BE2C (cell line): ENCODE measurements around the gene MRPL53. TPM values are rescaled to one million over a fixed set of nuclear protein-coding genes. Genes with fewer than 3 reads are reported as not detected.

Experiments used
- DNase-seq: peaks from one replicate; pipeline ENCODE4 v3.0.0-alpha.2; 2020
- H3K27me3 ChIP-seq: fragments of 250-450 bp; sonication (Bioruptor Pico); 2 replicates; pipeline ENCODE4 v1.5.1; 2020; ENCODE audit warnings: mild to moderate bottlenecking
- H3K36me3 ChIP-seq: fragments of 250-450 bp; sonication (Bioruptor Pico); 2 replicates; pipeline ENCODE4 v1.5.1; 2020; ENCODE audit warnings: mild to moderate bottlenecking
- H3K4me1 ChIP-seq: fragments of 250-450 bp; sonication (Bioruptor Pico); 2 replicates; pipeline ENCODE4 v1.5.1; 2020
- H3K4me3 ChIP-seq: 2 replicates; pipeline ENCODE4 v1.5.1; 2011; ENCODE audit warnings: low read depth, low read length
- H3K9me3 ChIP-seq: fragments of 250-450 bp; sonication (Bioruptor Pico); 2 replicates; pipeline ENCODE4 v1.5.1; 2020
- polyA plus RNA-seq: library from polyadenylated mRNA; unstranded; fragments of >200 nt; gene quantifications from one replicate; pipeline ENCODE4 v1.2.1, GENCODE V29; 2012; ENCODE audit warnings: low read depth, missing spikeins; ENCODE audit not compliant: insufficient read length, insufficient read depth
- TF ChIP-seq, protein P1 (sequence below): IDR thresholded peaks from 2 replicates; pipeline ENCODE4 v1.5.1; 2012; ENCODE audit warnings: mild to moderate bottlenecking, low read depth, low read length

MRPL53 gene
- polyA plus RNA-seq, result 238 TPM

- peak; percentile 89 for DNase-seq
- Histone ChIP-seq H3K4me3 (peak within 1 kb of the TSS; percentile 79), H3K36me3 (no peaks in the 10 kb centered on the region; the same call in 1 of the 2 replicates), H3K4me1 (no peaks in the 10 kb centered on the region), H3K9me3 (no peaks in the 10 kb centered on the region), H3K27me3 (no peaks in the 10 kb centered on the region)
- TF ChIP-seq, protein P1, sequence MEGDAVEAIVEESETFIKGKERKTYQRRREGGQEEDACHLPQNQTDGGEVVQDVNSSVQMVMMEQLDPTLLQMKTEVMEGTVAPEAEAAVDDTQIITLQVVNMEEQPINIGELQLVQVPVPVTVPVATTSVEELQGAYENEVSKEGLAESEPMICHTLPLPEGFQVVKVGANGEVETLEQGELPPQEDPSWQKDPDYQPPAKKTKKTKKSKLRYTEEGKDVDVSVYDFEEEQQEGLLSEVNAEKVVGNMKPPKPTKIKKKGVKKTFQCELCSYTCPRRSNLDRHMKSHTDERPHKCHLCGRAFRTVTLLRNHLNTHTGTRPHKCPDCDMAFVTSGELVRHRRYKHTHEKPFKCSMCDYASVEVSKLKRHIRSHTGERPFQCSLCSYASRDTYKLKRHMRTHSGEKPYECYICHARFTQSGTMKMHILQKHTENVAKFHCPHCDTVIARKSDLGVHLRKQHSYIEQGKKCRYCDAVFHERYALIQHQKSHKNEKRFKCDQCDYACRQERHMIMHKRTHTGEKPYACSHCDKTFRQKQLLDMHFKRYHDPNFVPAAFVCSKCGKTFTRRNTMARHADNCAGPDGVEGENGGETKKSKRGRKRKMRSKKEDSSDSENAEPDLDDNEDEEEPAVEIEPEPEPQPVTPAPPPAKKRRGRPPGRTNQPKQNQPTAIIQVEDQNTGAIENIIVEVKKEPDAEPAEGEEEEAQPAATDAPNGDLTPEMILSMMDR, result no peak
Measured at GRCh38 chr2:74472086-74472944, at the start of gene MRPL53. Gene MRPL53, minus strand, starts transcription at chr2:74472680. Its CDS starts 20 bp downstream, at chr2:74472660.

DNA sequence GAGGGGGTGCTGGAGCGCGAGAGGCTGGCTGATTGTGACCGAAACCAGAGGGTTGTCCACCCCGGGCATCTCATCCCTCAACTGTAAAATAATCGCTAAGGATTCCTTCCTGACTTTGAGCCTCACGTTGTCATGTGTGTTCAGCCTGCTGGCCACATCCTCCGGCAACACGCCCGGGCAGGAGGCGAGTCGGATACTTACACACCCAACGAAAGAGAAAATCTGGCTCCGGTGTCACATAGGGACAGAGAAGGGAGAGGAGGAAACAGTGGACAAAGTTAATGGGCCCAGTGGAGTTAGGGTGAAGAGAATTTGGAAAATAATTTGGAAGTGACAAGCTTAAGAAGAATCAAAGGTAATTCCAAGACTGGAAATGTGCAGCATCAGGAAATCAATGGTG, 44.2 kb upstream of the MRPL53 start:
- Histone ChIP-seq H3K9me3 (no peaks in the 10 kb centered on the region; the same call in 1 of the 2 replicates), H3K4me3 (no peak overlapping the region; the same call in 1 of the 2 replicates), H3K36me3 (peaks cover 54% of the 10 kb centered on the region), H3K4me1 (peaks cover 4% of the 10 kb centered on the region), H3K27me3 (no peaks in the 10 kb centered on the region)
- TF ChIP-seq, protein P1, result no peak
- DNase-seq, result no peak

DNA sequence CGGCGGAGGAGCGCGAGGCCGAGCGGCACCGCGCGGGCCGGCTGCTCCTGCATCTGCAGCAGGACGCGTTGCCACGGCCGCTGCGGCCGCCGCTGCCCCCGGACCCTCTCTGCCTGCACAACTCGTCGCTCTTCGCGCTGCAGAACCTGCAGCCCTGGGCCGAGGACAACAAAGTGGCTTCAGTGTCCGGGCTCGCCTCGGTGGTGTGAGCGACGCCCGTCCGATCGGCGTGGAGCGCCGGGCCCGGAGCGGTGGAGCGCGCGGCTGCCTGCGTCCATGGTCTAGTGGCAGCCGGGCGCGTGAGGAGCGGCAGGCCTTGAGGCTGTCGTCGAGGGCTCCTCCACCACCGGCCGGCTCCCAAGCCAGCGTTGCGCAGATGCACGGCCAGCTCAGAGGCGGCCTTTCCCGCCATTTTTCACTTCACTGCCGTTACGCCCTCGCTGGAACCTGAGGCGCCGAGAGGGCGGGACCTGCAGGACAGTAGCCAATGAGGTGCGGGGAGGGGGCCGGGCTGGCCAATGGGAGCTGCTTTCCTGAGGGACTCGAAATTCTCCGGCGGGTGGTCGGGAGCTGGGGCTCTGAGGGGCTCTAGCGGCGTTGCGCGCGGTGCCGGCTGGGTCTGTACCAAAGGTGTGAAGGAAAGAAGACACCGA, 43.6 kb upstream of the MRPL53 start:
- H3K4me3 ChIP-seq, result no peak overlapping the region

DNA sequence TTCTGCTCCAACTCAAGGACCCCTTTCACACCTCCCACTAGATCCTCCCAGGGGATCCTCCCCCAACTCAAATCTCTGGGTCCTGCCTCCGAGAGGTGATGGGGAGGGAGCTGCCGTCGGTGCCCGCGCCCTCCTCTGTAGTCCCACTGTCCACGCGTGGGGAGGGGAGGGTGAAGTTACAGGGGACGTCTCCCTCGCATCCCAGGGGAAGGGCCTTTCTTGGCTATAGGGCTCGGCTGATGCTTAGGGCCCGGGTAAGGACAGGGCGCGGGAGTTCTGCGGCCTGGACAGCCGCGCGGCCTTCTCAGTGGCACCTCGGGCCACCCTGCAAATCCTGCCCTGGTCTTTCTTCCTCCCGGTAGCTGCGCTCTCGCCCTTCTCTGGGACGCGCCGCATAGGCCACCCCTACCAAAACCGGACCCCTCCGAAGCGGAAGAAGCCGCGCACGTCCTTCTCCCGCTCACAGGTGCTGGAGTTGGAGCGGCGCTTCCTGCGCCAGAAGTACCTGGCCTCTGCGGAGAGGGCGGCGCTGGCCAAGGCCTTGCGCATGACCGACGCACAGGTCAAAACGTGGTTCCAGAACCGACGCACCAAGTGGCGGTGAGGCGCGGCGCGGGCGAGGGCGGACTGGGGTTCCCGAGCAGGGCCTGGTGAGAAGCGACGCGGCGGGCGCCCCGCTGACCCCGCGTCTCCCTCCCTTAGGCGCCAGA, 42.9 kb upstream of the MRPL53 start:
- Histone ChIP-seq H3K36me3 (peaks cover 54% of the 10 kb centered on the region), H3K27me3 (no peaks in the 10 kb centered on the region), H3K4me3 (peak overlapping the region; percentile 74), H3K4me1 (peaks cover 4% of the 10 kb centered on the region), H3K9me3 (no peaks in the 10 kb centered on the region; the same call in 1 of the 2 replicates)
- TF ChIP-seq, protein P1, result no peak
- no peak for DNase-seq

More for the DNA sequence above, 43.6 kb upstream of the MRPL53 start:
- H3K36me3 ChIP-seq, result peaks cover 54% of the 10 kb centered on the region
- H3K4me1 ChIP-seq, result peaks cover 4% of the 10 kb centered on the region
- no peaks in the 10 kb centered on the region for H3K27me3 ChIP-seq
- no peak for DNase-seq
- TF ChIP-seq, protein P1, result no peak
- no peaks in the 10 kb centered on the region; the same call in 1 of the 2 replicates for H3K9me3 ChIP-seq

DNA sequence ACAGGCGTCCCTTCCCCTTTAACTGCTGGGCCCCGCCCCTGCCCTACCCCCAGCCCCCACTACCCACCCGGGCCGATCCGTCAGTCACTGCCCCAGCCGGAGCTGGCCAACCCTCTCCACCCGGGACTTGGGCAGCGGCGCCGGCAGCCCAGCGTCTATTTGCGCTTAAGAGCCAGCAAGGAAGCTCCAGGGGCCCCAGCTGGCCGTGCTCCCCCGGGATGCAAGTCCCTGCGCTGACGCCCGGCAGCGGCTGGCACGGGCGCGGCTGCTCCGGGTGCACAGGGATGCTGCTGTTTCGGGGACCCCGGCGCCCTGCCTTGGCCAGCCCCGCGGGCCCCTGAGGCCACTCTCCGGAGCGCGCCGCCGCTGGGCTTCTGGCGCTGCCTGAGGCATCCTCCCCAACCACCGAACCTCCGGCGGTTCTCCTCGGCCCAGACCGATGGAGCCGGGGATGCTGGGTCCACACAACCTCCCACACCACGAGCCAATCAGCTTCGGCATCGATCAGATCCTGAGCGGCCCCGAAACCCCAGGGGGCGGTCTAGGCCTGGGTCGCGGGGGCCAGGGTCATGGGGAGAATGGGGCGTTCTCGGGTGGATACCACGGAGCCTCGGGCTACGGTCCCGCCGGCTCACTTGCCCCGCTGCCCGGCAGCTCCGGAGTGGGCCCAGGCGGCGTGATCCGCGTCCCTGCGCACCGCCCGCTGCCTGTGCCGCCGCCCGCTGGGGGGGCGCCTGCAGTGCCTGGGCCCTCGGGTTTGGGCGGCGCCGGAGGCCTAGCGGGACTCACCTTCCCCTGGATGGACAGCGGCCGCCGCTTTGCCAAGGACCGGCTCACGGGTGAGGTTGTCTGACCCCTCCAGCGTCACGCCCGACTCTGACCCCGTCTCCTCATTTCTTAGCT, 42.1 kb upstream of the MRPL53 start, which contains the start of gene TLX2:
Gene TLX2 (plus strand): TSS at position 83 of the 903 bp plus-strand sequence. CDS start 357 bp downstream, at position 440.
- TF ChIP-seq, protein P1, result no peak
- H3K36me3 ChIP-seq, result peaks cover 50% of the 10 kb centered on the region
- H3K4me1 ChIP-seq, result peaks cover 4% of the 10 kb centered on the region
- H3K4me3 ChIP-seq, result peak within 1 kb of the TSS; percentile 74
- H3K9me3 ChIP-seq, result no peaks in the 10 kb centered on the region; the same call in 1 of the 2 replicates
- no peak for DNase-seq
- no peaks in the 10 kb centered on the region for H3K27me3 ChIP-seq
